Mesendoderm (in vitro differentiated cells): Measurements from ENCODE around the gene KAZN.

Experiments used
- DNase-seq: peaks from one replicate; pipeline ENCODE4 v3.0.0; 2013
- H2AK5ac ChIP-seq: 2 replicates; pipeline ENCODE4 v1.6.1; 2013; ENCODE audit warnings: low read length, inconsistent platforms
- H2BK120ac ChIP-seq: 2 replicates; pipeline ENCODE4 v1.6.1; 2013; ENCODE audit warnings: low read depth, mild to moderate bottlenecking, low read length, moderate library complexity, mixed read lengths
- H2BK15ac ChIP-seq: replicated peaks from 2 replicates; pipeline ENCODE4 v1.6.1; 2013; ENCODE audit warnings: low read depth, mild to moderate bottlenecking, moderate library complexity
- H2BK5ac ChIP-seq: 2 replicates; pipeline ENCODE4 v1.6.1; 2013; ENCODE audit warnings: low read length, inconsistent platforms
- H3K18ac ChIP-seq: 2 replicates; pipeline ENCODE4 v1.6.1; 2013; ENCODE audit warnings: mild to moderate bottlenecking, low read length, mixed read lengths
- H3K23ac ChIP-seq: one replicate; pipeline ENCODE4 v1.6.1; 2013; ENCODE audit warnings: low read length
- H3K27ac ChIP-seq: 2 replicates; pipeline ENCODE4 v1.5.1; 2013; ENCODE audit warnings: low read depth, mild to moderate bottlenecking, inconsistent platforms, low read length, moderate library complexity
- H3K27me3 ChIP-seq: 2 replicates; pipeline ENCODE4 v1.6.1; 2013; ENCODE audit warnings: low read length, control low read depth, mild to moderate bottlenecking, inconsistent platforms; ENCODE audit not compliant: insufficient read depth, poor library complexity
- H3K36me3 ChIP-seq: 2 replicates; pipeline ENCODE4 v1.6.1; 2013; ENCODE audit warnings: low read length, inconsistent platforms; ENCODE audit not compliant: control insufficient read depth, insufficient read depth
- H3K4ac ChIP-seq: one replicate; pipeline ENCODE4 v1.6.1; 2013; ENCODE audit warnings: low read depth, mild to moderate bottlenecking, low read length, moderate library complexity
- H3K4me1 ChIP-seq: 2 replicates; pipeline ENCODE4 v1.6.1; 2013; ENCODE audit warnings: low read depth, low read length, inconsistent platforms; ENCODE audit not compliant: control insufficient read depth
- H3K4me2 ChIP-seq: 2 replicates; pipeline ENCODE4 v1.6.1; 2013; ENCODE audit warnings: low read length
- H3K4me3 ChIP-seq: 2 replicates; pipeline ENCODE4 v1.5.1; 2013; ENCODE audit warnings: mild to moderate bottlenecking, low read length
- H3K56ac ChIP-seq: one replicate; pipeline ENCODE4 v1.6.1; 2013; ENCODE audit warnings: low read length
- H3K79me1 ChIP-seq: 2 replicates; pipeline ENCODE4 v1.6.1; 2013; ENCODE audit warnings: low read length, inconsistent platforms
- H3K79me2 ChIP-seq: 2 replicates; pipeline ENCODE4 v1.6.1; 2013; ENCODE audit warnings: mild to moderate bottlenecking, low read length; ENCODE audit not compliant: control insufficient read depth, insufficient read depth
- H3K9ac ChIP-seq: 2 replicates; pipeline ENCODE4 v1.6.1; 2013; ENCODE audit warnings: low read length, inconsistent platforms
- H4K5ac ChIP-seq: one replicate; pipeline ENCODE4 v1.6.1; 2013; ENCODE audit warnings: low read length
- H4K8ac ChIP-seq: one replicate; pipeline ENCODE4 v1.6.1; 2013; ENCODE audit warnings: low read depth, mild to moderate bottlenecking, control low read depth, low read length, moderate library complexity
- WGBS: extraction: QIAGEN DNeasy Blood & Tissue Kit; methylation state at CpG from one replicate; pipeline ENCODE4 v1.1.7; 2013; ENCODE audit warnings: low lambda C conversion rate, missing lambda C conversion rate; ENCODE audit not compliant: insufficient coverage; ENCODE audit errors: extremely low coverage; 5-methylcytosine and 5-hydroxymethylcytosine counted together

The KAZN gene

DNA sequence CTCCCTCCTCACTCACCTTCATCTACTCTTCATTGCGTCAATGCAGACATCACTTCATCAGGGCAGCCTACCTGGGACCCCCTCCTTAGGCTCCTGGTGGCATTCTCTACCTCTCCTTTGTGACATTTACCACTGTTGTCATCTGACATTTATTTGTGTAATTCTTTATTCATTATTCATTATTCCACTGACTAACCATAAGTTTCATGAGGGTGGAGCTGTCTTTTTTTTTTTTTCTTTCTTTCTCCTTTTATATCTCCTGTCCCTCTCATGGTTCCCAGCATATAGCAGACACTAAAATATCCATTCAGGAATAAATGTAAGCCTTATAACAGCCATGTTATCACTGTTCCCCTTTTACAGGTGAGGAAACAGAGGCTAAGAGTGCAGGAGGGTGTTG lies 126.8 kb downstream of the KAZN start:
- peak overlapping the region; percentile 77 for H3K18ac ChIP-seq
- peaks cover 15% of the 10 kb centered on the region for H3K4me1 ChIP-seq
- peak overlapping the region; percentile 26 for H3K56ac ChIP-seq
- H3K36me3 ChIP-seq = no peaks in the 10 kb centered on the region
- no CpG with 5 or more reads among the region's 1 CpG for WGBS
- H3K4me3 ChIP-seq = no peak overlapping the region
- peak overlapping the region; percentile 59 for H4K5ac ChIP-seq
- H2AK5ac ChIP-seq = peak overlapping the region; percentile 94
- no peak overlapping the region for H2BK15ac ChIP-seq
- H2BK5ac ChIP-seq = peak overlapping the region; percentile 91
- no peak overlapping the region for H2BK120ac ChIP-seq
- peak overlapping the region; percentile 43 for H3K27ac ChIP-seq
- no peak for DNase-seq
- no peaks in the 10 kb centered on the region for H3K27me3 ChIP-seq
- H3K9ac ChIP-seq = no peak overlapping the region
- no peak overlapping the region for H4K8ac ChIP-seq
- no peaks in the 10 kb centered on the region for H3K79me2 ChIP-seq
- no peak overlapping the region for H3K23ac ChIP-seq
- H3K79me1 ChIP-seq = peaks cover 9% of the 10 kb centered on the region
- no peak overlapping the region for H3K4ac ChIP-seq
- H3K4me2 ChIP-seq = no peak overlapping the region

DNA sequence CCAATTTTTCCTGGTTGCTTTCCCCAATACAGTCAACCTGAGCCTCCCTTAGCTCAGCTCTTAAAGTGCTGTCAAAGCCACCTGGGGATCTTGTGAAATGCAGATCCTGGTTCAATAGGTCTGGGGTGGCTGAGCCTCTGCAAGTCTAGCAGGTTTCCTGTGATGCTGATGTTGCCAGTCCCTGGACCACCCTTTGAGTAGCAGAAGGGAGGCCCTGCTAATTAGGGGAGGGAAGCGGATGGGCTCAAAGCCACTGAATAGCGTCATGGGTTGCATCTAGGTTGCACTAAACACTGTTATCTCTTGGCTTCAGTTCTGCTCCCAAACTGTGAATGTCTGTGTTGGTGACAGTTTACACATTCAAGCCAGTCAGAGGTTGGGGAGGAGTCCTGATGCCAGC lies 127.2 kb downstream of the KAZN start:
- Histone ChIP-seq H3K56ac (peak overlapping the region; percentile 79), H3K4me3 (no peak overlapping the region), H3K36me3 (no peaks in the 10 kb centered on the region), H2BK5ac (peak overlapping the region; percentile 94), H2BK15ac (no peak overlapping the region), H3K23ac (no peak overlapping the region), H3K4me2 (no peak overlapping the region), H3K9ac (no peak overlapping the region), H3K79me1 (peaks cover 12% of the 10 kb centered on the region), H4K5ac (no peak overlapping the region), H3K18ac (peak overlapping the region; percentile 5), H3K4ac (no peak overlapping the region), H3K27ac (peak overlapping the region; percentile 83), H2AK5ac (no peak overlapping the region), H3K4me1 (peaks cover 15% of the 10 kb centered on the region), H3K27me3 (no peaks in the 10 kb centered on the region), H2BK120ac (no peak overlapping the region), H4K8ac (no peak overlapping the region), H3K79me2 (no peaks in the 10 kb centered on the region)
- WGBS = no CpG with 5 or more reads among the region's 2 CpGs
- peak; percentile 97 for DNase-seq

DNA sequence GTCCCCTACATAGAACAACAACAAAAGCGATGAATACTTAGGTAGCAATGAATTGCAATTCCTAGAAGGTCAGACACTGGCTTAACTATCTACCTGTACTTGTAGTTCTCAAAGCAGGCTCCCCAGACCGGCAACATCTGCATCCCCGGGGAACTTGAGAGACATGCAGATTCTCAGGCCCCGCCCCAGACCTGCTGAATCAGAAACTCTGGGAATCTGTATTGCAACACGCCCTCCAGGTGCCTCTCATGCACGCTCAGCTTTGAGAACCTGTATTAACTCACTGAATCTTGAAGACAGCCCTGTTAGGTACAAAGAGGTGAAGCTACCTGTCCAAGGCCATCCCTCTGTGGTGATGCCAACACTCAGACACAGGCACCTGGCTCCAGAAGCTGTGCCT lies 128.1 kb downstream of the KAZN start:
- Histone ChIP-seq H3K27me3 (no peaks in the 10 kb centered on the region), H2BK15ac (no peak overlapping the region), H3K36me3 (no peaks in the 10 kb centered on the region), H3K4me1 (peaks cover 17% of the 10 kb centered on the region), H4K5ac (no peak overlapping the region), H3K9ac (peak overlapping the region; percentile 6), H2AK5ac (peak overlapping the region; percentile 97), H3K18ac (no peak overlapping the region), H3K23ac (peak overlapping the region; percentile 50), H2BK5ac (peak overlapping the region; percentile 94), H3K4me2 (no peak overlapping the region), H3K4ac (no peak overlapping the region), H3K79me1 (peaks cover 10% of the 10 kb centered on the region), H3K56ac (peak overlapping the region; percentile 79), H3K4me3 (no peak overlapping the region), H3K27ac (peak overlapping the region; percentile 83), H4K8ac (no peak overlapping the region), H2BK120ac (no peak overlapping the region), H3K79me2 (no peaks in the 10 kb centered on the region)
- peak; percentile 59 for DNase-seq
- WGBS = no CpG with 5 or more reads among the region's 6 CpGs

DNA sequence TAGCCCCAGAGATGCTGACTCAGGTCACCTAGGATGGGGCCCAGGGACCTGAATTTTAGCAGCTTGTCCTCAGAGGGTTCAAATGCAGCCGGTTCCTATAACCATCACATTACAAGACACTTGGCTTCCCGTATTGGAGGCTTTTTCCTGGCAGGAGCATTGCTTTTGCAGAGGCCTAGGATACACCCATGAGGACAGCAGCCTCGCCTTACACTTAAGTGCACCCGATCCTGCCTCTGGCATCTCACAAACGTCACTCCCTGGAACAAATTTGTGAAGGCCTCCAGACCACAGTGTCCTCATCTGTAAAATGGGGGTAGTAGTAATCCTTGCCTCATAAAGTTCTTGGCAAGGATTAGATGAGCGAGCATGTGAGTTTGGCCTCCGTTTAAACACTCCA lies 130.0 kb downstream of the KAZN start:
- Histone ChIP-seq H3K79me1 (peaks cover 9% of the 10 kb centered on the region), H3K18ac (no peak overlapping the region), H3K23ac (no peak overlapping the region), H2AK5ac (no peak overlapping the region), H2BK120ac (no peak overlapping the region), H3K27ac (no peak overlapping the region), H3K4me1 (peaks cover 21% of the 10 kb centered on the region), H3K79me2 (no peaks in the 10 kb centered on the region), H3K4ac (no peak overlapping the region), H3K4me2 (no peak overlapping the region), H3K4me3 (no peak overlapping the region), H2BK15ac (no peak overlapping the region), H2BK5ac (no peak overlapping the region), H4K8ac (no peak overlapping the region), H3K36me3 (no peaks in the 10 kb centered on the region), H4K5ac (no peak overlapping the region), H3K9ac (no peak overlapping the region), H3K27me3 (no peaks in the 10 kb centered on the region), H3K56ac (peak overlapping the region; percentile 66)
- DNase-seq = no peak
- no CpG with 5 or more reads among the region's 7 CpGs for WGBS

DNA sequence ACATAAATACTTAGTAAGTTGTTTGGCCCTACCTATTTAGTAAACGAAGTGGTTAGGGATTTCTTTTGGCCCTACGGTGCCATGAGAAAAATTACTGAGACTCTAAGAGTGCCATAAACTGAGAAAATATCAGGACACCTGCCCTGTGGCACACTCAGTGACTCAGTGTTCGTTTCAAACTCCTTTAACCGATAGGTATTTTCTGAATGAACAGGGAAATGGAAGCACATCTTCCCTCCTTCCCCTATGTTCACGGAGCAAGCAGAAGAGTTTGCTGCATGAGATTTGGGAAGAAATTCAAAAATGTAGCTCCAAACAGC lies 134.2 kb downstream of the KAZN start:
- Histone ChIP-seq H3K79me1 (peaks cover 12% of the 10 kb centered on the region), H3K36me3 (no peaks in the 10 kb centered on the region), H2BK15ac (no peak overlapping the region), H3K27ac (peak overlapping the region; percentile 91), H3K23ac (no peak overlapping the region), H2BK120ac (no peak overlapping the region), H3K18ac (peak overlapping the region; percentile 43), H4K5ac (no peak overlapping the region), H3K4me2 (no peak overlapping the region), H3K56ac (peak overlapping the region; percentile 42), H3K79me2 (peaks cover 1% of the 10 kb centered on the region), H3K4ac (peak overlapping the region; percentile 63), H3K4me1 (peaks cover 13% of the 10 kb centered on the region), H3K27me3 (no peaks in the 10 kb centered on the region), H4K8ac (no peak overlapping the region), H3K4me3 (no peak overlapping the region), H2BK5ac (peak overlapping the region; percentile 48), H2AK5ac (no peak overlapping the region), H3K9ac (peak overlapping the region; percentile 47)
- DNase-seq = no peak
- no CpG with 5 or more reads among the region's 5 CpGs for WGBS

DNA sequence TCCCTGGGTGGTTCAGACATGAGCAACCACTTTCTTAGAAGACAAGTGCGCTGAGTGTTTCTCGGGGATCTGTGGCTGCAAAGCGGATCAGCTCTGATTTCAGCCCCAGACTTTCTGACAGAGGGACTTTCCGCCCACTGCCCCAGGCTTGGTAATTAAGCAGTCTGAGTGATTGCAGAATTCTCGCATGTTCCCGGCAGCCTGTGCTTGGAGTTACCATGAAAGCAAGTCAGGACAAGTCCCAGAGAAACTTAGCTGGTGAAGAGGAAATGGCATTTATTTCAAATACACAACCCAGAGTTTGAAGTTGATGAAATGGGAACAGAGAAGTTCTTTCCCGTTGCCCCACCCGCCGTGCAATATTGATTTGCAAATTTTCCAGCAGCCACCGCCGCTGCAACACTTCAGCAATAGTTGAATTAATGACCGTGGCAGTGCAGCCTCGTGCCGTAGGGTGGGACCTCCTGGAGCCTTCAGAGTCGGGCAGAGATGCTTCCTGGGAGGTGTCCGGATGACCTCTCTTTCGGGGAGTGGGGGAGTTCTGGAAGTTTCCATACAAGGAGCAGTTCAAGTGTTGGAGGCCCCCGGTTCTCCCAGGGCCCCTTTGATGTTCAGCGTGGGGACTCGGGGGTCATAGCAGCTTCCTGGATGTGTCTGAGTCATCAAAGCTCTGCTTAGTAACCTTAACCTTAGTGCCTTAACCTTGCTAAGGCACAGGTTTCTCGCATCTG lies 134.7 kb downstream of the KAZN start:
- peak overlapping the region; percentile 54 for H2BK120ac ChIP-seq
- peaks cover 13% of the 10 kb centered on the region for H3K4me1 ChIP-seq
- peak overlapping the region; percentile 43 for H3K18ac ChIP-seq
- H3K4me2 ChIP-seq = no peak overlapping the region
- no peak overlapping the region for H3K23ac ChIP-seq
- H3K79me2 ChIP-seq = peaks cover 1% of the 10 kb centered on the region
- peak overlapping the region; percentile 63 for H3K4ac ChIP-seq
- H2BK5ac ChIP-seq = no peak overlapping the region
- DNase-seq = peak; percentile 92
- H2AK5ac ChIP-seq = no peak overlapping the region
- no peak overlapping the region for H2BK15ac ChIP-seq
- H3K36me3 ChIP-seq = no peaks in the 10 kb centered on the region
- peak overlapping the region; percentile 42 for H3K56ac ChIP-seq
- H4K5ac ChIP-seq = no peak overlapping the region
- WGBS = no CpG with 5 or more reads among the region's 21 CpGs
- no peak overlapping the region for H3K4me3 ChIP-seq
- H4K8ac ChIP-seq = no peak overlapping the region
- peak overlapping the region; percentile 91 for H3K27ac ChIP-seq
- no peaks in the 10 kb centered on the region for H3K27me3 ChIP-seq
- peaks cover 14% of the 10 kb centered on the region for H3K79me1 ChIP-seq
- H3K9ac ChIP-seq = peak overlapping the region; percentile 47
